Uterus (tissue), 4 donors: ENCODE data around the gene SORBS1. TPM values are rescaled to one million over a fixed set of nuclear protein-coding genes. Genes with fewer than 3 reads are reported as not detected.

Experiments
- DNase-seq, 2 donors: peaks; one replicate each; pipeline ENCODE4 v3.0.0-alpha.2; 2019 to 2020
- H3K27ac ChIP-seq, 2 donors: fragments of 200-600 bp; sonication (generic); 1 replicate in 1 of 2; 2 replicates in 1 of 2; pipeline ENCODE4 v1.5.1; 2016 to 2018
- H3K27me3 ChIP-seq, 2 donors: fragments of 200-600 bp; sonication (generic); one replicate each; pipeline ENCODE4 v1.5.1; 2018 to 2019; ENCODE audit warnings: control low read depth in 1 of 2
- H3K36me3 ChIP-seq, 2 donors: fragments of 200-600 bp; sonication (generic); one replicate each; pipeline ENCODE4 v1.5.1; 2019; ENCODE audit warnings: control low read depth in 1 of 2
- H3K4me1 ChIP-seq, 2 donors: fragments of 200-600 bp; sonication (generic); one replicate each; pipeline ENCODE4 v1.5.1; 2018 to 2019; ENCODE audit warnings: control low read depth in 1 of 2
- H3K4me3 ChIP-seq, 2 donors: fragments of 200-600 bp; sonication (generic); 1 replicate in 1 of 2; 2 replicates in 1 of 2; pipeline ENCODE4 v1.5.1; 2018 to 2019; ENCODE audit warnings: mild to moderate bottlenecking in 1 of 2
- H3K9me3 ChIP-seq, 2 donors: fragments of 200-600 bp; sonication (generic); one replicate each; pipeline ENCODE4 v1.5.1; 2019; ENCODE audit warnings: control low read depth in 1 of 2
- POLR2A ChIP-seq, 2 donors: fragments of 450-650 bp; IDR thresholded peaks; one replicate each; pipeline ENCODE4 v1.6.1; 2016; ENCODE audit warnings: antibody characterized with exemption in 2 of 2, mild to moderate bottlenecking in 1 of 2, moderate library complexity in 1 of 2
- intact Hi-C: fragments of 100-400 bp; cut with DNase I; formaldehyde crosslinking; loops from one replicate; pipeline ENCODE4 v1.15.1; 2023; ENCODE audit warnings: low total_unique reads
- total RNA-seq, 4 donors: library from RNA; depleted of rRNA in 3 of 4; stranded (reverse); fragments of >200 nt in 3 of 4; gene quantifications; one replicate each; pipeline versions ENCODE4 v1.1.0 to v1.2.4, GENCODE V29; 2014 to 2023
- TF ChIP-seq, protein P1 (sequence below), 4 experiments: fragments of 200-600 bp in 2 of 4; fragments of 450-650 bp in 2 of 4; sonication (generic) in 2 of 4; IDR thresholded peaks; one replicate each; pipeline ENCODE4 v1.5.1; 2016 to 2019; ENCODE audit warnings: antibody characterized with exemption in 4 of 4, mild to moderate bottlenecking in 2 of 4, moderate library complexity in 1 of 4
- donor health status: DM: yes; HTN: yes; CAD: no.

SORBS1 gene
- total RNA-seq, 4 donors from 2014 or later = 89.9 to 422 (median 271) TPM

DNA sequence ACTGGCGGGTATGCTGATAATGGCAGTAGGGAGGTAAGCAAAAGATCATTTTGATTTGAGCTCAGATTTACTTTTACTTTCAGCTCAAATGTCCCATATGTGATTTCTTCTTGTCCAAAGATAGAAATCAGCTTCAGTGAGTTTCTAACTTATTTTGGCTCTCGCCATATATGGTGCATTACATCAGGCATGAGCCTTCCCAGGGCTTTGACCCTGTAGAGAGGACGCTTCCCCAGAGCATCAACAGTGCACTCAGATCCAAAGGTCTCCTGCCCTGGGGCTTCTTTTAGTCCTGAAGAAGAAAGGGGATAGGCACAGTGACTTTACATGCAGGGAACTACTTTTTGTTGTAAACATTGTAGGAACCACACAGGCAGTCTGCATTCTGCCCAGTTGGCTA lies 141.8 kb downstream of the SORBS1 start:
- H3K4me1 ChIP-seq = peaks cover 6 to 9% of the 10 kb centered on the region in 2 donors
- no peaks in the 10 kb centered on the region for H3K27me3 ChIP-seq
- H3K27ac ChIP-seq = peak overlapping the region; percentile 83 to 93
- no peak overlapping the region for H3K4me3 ChIP-seq
- DNase-seq = no peak
- TF ChIP-seq, protein P1, sequence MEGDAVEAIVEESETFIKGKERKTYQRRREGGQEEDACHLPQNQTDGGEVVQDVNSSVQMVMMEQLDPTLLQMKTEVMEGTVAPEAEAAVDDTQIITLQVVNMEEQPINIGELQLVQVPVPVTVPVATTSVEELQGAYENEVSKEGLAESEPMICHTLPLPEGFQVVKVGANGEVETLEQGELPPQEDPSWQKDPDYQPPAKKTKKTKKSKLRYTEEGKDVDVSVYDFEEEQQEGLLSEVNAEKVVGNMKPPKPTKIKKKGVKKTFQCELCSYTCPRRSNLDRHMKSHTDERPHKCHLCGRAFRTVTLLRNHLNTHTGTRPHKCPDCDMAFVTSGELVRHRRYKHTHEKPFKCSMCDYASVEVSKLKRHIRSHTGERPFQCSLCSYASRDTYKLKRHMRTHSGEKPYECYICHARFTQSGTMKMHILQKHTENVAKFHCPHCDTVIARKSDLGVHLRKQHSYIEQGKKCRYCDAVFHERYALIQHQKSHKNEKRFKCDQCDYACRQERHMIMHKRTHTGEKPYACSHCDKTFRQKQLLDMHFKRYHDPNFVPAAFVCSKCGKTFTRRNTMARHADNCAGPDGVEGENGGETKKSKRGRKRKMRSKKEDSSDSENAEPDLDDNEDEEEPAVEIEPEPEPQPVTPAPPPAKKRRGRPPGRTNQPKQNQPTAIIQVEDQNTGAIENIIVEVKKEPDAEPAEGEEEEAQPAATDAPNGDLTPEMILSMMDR (IDR thresholded peaks at IDR 0.05) = no peak
- TF ChIP-seq POLR2A (IDR thresholded peaks at IDR 0.05) = no peak
- H3K36me3 ChIP-seq = no peaks in the 10 kb centered on the region
- intact Hi-C loops = no loop called here
- H3K9me3 ChIP-seq = no peaks in the 10 kb centered on the region

DNA sequence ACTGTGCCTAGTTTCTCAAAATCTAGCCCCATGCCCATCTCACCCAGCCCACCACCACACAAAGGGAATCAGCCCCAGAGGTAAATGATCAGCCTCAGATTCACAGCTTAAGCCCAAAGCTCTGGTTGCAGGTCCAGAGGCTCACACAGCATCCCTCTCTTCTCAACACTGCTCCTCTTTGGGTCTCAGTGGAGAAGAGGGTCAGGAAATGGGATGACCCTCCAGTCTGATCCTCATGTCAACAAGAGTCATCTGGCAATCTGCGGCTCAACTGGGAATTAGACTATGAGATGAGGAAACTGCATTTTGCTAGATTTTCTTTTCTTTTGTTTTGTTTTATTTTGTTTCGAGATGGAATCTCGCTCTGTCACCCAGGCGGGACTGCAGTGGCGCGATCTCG lies 144.2 kb downstream of the SORBS1 start:
- Histone ChIP-seq H3K27me3 (no peaks in the 10 kb centered on the region), H3K27ac (peak overlapping the region; percentile 83 to 93), H3K4me1 (peaks cover 0 to 9% of the 10 kb centered on the region in 2 donors), H3K36me3 (no peaks in the 10 kb centered on the region), H3K4me3 (no peak overlapping the region), H3K9me3 (no peaks in the 10 kb centered on the region)
- DNase-seq = no peak
- intact Hi-C loops = no loop called here
- no peak for TF ChIP-seq POLR2A (IDR thresholded peaks at IDR 0.05)
- TF ChIP-seq, protein P1 (IDR thresholded peaks at IDR 0.05) = no peak

DNA sequence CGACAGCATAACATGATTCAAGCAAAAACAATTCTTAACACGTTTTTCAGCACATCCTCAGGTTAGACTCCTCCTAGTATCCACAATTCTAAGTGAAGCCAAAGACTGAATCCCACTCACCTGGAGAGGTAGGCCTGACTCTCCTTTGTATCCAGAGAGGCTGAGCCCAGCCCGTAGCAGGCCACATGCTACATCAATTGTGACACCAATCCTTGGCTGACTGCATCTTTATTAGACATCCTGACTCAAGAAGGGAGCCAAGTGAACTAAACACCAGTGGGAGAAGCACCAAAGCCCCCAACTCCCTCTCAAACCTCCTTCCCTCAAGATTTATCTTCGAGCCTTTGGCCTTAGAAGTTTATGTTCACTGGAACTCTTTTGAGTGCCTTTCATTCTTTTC lies 144.9 kb downstream of the SORBS1 start:
- Histone ChIP-seq H3K27ac (peak overlapping the region; percentile 83 to 93), H3K4me1 (peaks cover 0 to 9% of the 10 kb centered on the region in 2 donors), H3K27me3 (no peaks in the 10 kb centered on the region), H3K4me3 (peak overlapping the region in 1 of 2 donors; percentile 7), H3K36me3 (no peaks in the 10 kb centered on the region), H3K9me3 (no peaks in the 10 kb centered on the region)
- no peak for TF ChIP-seq POLR2A (IDR thresholded peaks at IDR 0.05)
- TF ChIP-seq, protein P1 (IDR thresholded peaks at IDR 0.05) = no peak
- intact Hi-C loops = no loop called here
- no peak for DNase-seq

DNA sequence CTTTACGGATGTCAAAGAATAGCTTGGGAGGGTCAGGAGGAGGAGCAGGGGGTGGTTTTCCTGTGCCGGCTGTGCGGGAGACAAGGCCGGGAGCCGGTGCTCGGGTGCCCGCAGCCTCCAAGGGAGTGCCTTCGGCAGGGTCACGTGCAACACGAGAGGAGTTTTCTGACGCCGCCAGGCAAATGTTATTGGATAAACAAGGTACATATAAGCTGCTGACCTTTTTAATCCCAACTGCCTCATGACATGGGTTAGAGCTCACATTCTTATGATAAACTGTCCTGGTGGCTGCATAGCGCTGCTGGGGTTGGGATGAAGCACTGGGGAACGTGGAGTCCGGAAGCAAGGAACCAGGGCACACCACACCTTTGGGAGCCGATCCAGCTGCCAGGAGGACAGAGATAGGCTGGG lies 145.5 kb downstream of the SORBS1 start:
- no peaks in the 10 kb centered on the region for H3K27me3 ChIP-seq
- peak overlapping the region in 1 of 2 donors; percentile 7 for H3K4me3 ChIP-seq
- DNase-seq = no peak
- no peak for TF ChIP-seq POLR2A (IDR thresholded peaks at IDR 0.05)
- TF ChIP-seq, protein P1 (IDR thresholded peaks at IDR 0.05) = no peak
- H3K36me3 ChIP-seq = no peaks in the 10 kb centered on the region
- H3K27ac ChIP-seq = peak overlapping the region; percentile 83 to 93
- peaks cover 0 to 9% of the 10 kb centered on the region in 2 donors for H3K4me1 ChIP-seq
- intact Hi-C loops = no loop called here
- H3K9me3 ChIP-seq = no peaks in the 10 kb centered on the region

DNA sequence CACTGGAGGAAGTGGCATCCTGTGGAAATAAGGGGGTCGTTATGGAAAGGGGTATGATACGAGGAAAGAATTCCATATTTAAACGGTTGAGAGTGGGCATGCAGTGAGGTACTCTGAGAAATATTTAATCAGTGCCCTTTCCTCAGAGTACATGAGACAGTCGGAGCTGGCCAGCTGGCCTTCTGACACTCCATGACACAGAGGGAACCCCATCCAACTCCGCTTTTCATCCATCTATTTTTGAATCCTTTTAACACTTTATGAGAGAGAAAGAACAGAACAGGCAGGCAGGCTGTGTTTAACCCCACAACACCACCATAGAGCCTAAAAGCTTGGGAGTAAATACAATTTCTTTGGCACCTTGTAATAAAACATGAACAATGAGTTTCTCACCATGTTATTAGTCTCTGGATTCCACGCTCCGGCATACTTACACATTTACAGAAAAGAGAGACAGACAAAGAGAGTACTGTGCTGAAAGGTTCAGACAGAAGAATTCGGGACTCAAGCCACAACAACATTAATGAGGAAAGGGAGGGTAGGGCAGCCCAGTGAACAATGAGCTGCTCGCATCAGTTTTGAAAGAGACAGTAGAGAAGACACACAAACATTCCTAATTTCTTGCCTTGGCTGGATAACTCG lies 146.2 kb downstream of the SORBS1 start:
- peaks cover 1 to 9% of the 10 kb centered on the region in 2 donors for H3K4me1 ChIP-seq
- TF ChIP-seq, protein P1 (IDR thresholded peaks at IDR 0.05) = no peak
- TF ChIP-seq POLR2A (IDR thresholded peaks at IDR 0.05) = no peak

More for the DNA sequence above, 146.2 kb downstream of the SORBS1 start:
- Histone ChIP-seq H3K9me3 (no peaks in the 10 kb centered on the region), H3K36me3 (no peaks in the 10 kb centered on the region), H3K27me3 (no peaks in the 10 kb centered on the region), H3K27ac (peak overlapping the region; percentile 83 to 93), H3K4me3 (peak overlapping the region in 1 of 2 donors; percentile 7)
- DNase-seq = no peak
- intact Hi-C loops = no loop called here
